ENCODE measurements around the gene PRKG1.
"Not testable (repeated sequence)": the region's sequence is repeated elsewhere in the genome, so short reads cannot be mapped to it uniquely, and the experiment has no call there.

GRCh38 chr10:51276097-51276496 lies 201.8 kb downstream of the PRKG1 start:
- not testable (repeated sequence) for TF ChIP-seq CTCF (conservative IDR thresholded peaks at IDR 0.05; ENCODE audit: low read length); EZH2phosphoT487 (IDR thresholded peaks at IDR 0.05; ENCODE audit: borderline replicate concordance)

All from Loucy (cell line).